GM23338 (cell line): ENCODE data around the gene PSAPL1. TPM values are rescaled to one million over a fixed set of nuclear protein-coding genes. Genes with fewer than 3 reads are reported as not detected.

Source experiments
- ATAC-seq: fragments of 200-7000 bp; cut with Tn5 transposase; 3 replicates; pipeline ENCODE4 v1.9.1; 2020
- DNase-seq: peaks from one replicate; pipeline ENCODE4 v3.0.0-alpha.2; 2015; ENCODE audit warnings: low spot score
- H2AFZ ChIP-seq: fragments of 200-600 bp; sonication (generic); 2 replicates; pipeline ENCODE4 v1.8.0; 2016; ENCODE audit warnings: antibody characterized with exemption, mild to moderate bottlenecking, moderate library complexity
- H3F3A ChIP-seq: fragments of 200-600 bp; sonication (generic); replicated peaks from 2 replicates; pipeline ENCODE4 v1.8.0; 2017; ENCODE audit warnings: antibody characterized with exemption, mixed run types, low read depth
- H3K27ac ChIP-seq: fragments of 200-600 bp; sonication (generic); 2 replicates; pipeline ENCODE4 v1.6.1; 2016; ENCODE audit warnings: low read depth
- H3K27me3 ChIP-seq: fragments of 200-600 bp; sonication (generic); 2 replicates; pipeline ENCODE4 v1.8.0; 2016; ENCODE audit warnings: mild to moderate bottlenecking, mixed run types, moderate library complexity; ENCODE audit not compliant: insufficient read depth
- H3K36me3 ChIP-seq: fragments of 200-600 bp; sonication (generic); 2 replicates; pipeline ENCODE4 v1.8.0; 2016; ENCODE audit warnings: mild to moderate bottlenecking; ENCODE audit not compliant: insufficient read depth
- H3K4me1 ChIP-seq: fragments of 200-600 bp; sonication (generic); 2 replicates; pipeline ENCODE4 v1.8.0; 2016; ENCODE audit warnings: mild to moderate bottlenecking, moderate library complexity; ENCODE audit not compliant: insufficient read depth
- H3K4me2 ChIP-seq: fragments of 200-600 bp; sonication (generic); 2 replicates; pipeline ENCODE4 v1.7.1; 2017; ENCODE audit warnings: mixed run types
- H3K4me3 ChIP-seq: fragments of 200-600 bp; sonication (generic); 2 replicates; pipeline ENCODE4 v1.6.1; 2016; ENCODE audit warnings: mixed run types
- H3K79me2 ChIP-seq: fragments of 200-600 bp; sonication (generic); replicated peaks from 2 replicates; pipeline ENCODE4 v1.8.0; 2017; ENCODE audit warnings: mild to moderate bottlenecking; ENCODE audit not compliant: insufficient read depth
- H3K9me2 ChIP-seq: fragments of 200-600 bp; sonication (generic); 2 replicates; pipeline ENCODE4 v1.8.0; 2017; ENCODE audit not compliant: insufficient read depth
- H4K20me1 ChIP-seq: fragments of 200-600 bp; sonication (generic); replicated peaks from 2 replicates; pipeline ENCODE4 v1.8.0; 2017; ENCODE audit warnings: mild to moderate bottlenecking; ENCODE audit not compliant: insufficient read depth
- H3K27ac Mint-ChIP-seq: 2 replicates; pipeline ENCODE4 v1.8.0; 2020; ENCODE audit warnings: inconsistent platforms, mild to moderate bottlenecking, moderate library complexity, mixed read lengths
- H3K27me3 Mint-ChIP-seq: 3 replicates; pipeline ENCODE4 v1.8.0; 2022; ENCODE audit warnings: low read depth, mild to moderate bottlenecking, moderate library complexity, mixed read lengths, inconsistent platforms; ENCODE audit not compliant: insufficient read depth, poor library complexity
- H3K36me3 Mint-ChIP-seq: 3 replicates; pipeline ENCODE4 v1.8.0; 2021; ENCODE audit warnings: low read depth, mild to moderate bottlenecking, inconsistent platforms, moderate library complexity, mixed read lengths
- H3K4me1 Mint-ChIP-seq: 3 replicates; pipeline ENCODE4 v1.8.0; 2020; ENCODE audit warnings: mild to moderate bottlenecking, inconsistent platforms, mixed read lengths
- H3K4me3 Mint-ChIP-seq: 3 replicates; pipeline ENCODE4 v1.8.0; 2021; ENCODE audit warnings: moderate library complexity, mild to moderate bottlenecking, inconsistent platforms, mixed read lengths
- H3K9me3 Mint-ChIP-seq: 3 replicates; pipeline ENCODE4 v1.8.0; 2020; ENCODE audit warnings: moderate library complexity, mild to moderate bottlenecking, inconsistent platforms, mixed read lengths
- CREB1 ChIP-seq: fragments of 250-450 bp; sonication (Bioruptor Pico); IDR thresholded peaks from 2 replicates; pipeline ENCODE4 v1.5.0; 2020; ENCODE audit warnings: low read depth, mild to moderate bottlenecking, moderate library complexity
- EZH2 ChIP-seq: fragments of 200-600 bp; sonication (generic); IDR thresholded peaks from one replicate; pipeline ENCODE4 v1.8.0; 2017; ENCODE audit warnings: antibody characterized with exemption, mild to moderate bottlenecking, low read depth; ENCODE audit not compliant: unreplicated experiment
- EZH2phosphoT487 ChIP-seq: fragments of 200-600 bp; sonication (generic); IDR thresholded peaks from one replicate; pipeline ENCODE4 v1.8.1; 2018; ENCODE audit warnings: antibody characterized with exemption; ENCODE audit not compliant: unreplicated experiment
- NANOG ChIP-seq: IDR thresholded peaks from 2 replicates; pipeline ENCODE4 v1.6.1; 2016; ENCODE audit warnings: antibody characterized with exemption, borderline replicate concordance
- STAT1 ChIP-seq: IDR thresholded peaks from one replicate; pipeline ENCODE4 v1.6.1; 2016; ENCODE audit warnings: antibody characterized with exemption; ENCODE audit not compliant: unreplicated experiment
- ZNF114 ChIP-seq: fragments of 250-450 bp; sonication (Bioruptor Pico); IDR thresholded peaks from 2 replicates; pipeline ENCODE4 v1.5.0; 2020; ENCODE audit warnings: mild to moderate bottlenecking, moderate library complexity
- ZNF331 ChIP-seq: fragments of 250-450 bp; sonication (Bioruptor Pico); IDR thresholded peaks from 2 replicates; pipeline ENCODE4 v1.5.0; 2020; ENCODE audit warnings: low read depth, mild to moderate bottlenecking, moderate library complexity
- ZNF462 ChIP-seq: fragments of 250-450 bp; sonication (Bioruptor Pico); IDR thresholded peaks from 2 replicates; pipeline ENCODE4 v1.5.0; 2020; ENCODE audit warnings: mild to moderate bottlenecking, moderate library complexity
- polyA plus RNA-seq: library from polyadenylated mRNA; unstranded; fragments of >200 nt; fragmentation: Nextera tagmentation; extraction: Ambion mirVana; gene quantifications from 2 replicates; pipeline ENCODE4 v1.2.1, GENCODE V29; 2016
- total RNA-seq: library from RNA; depleted of rRNA; stranded (reverse); fragments of >200 nt; shearing (Covaris generic); gene quantifications from 2 replicates; pipeline ENCODE4 v1.2.3, GENCODE V29; 2014
- TF ChIP-seq, protein P1 (sequence below): IDR thresholded peaks from one replicate; pipeline ENCODE4 v1.6.1; 2018; ENCODE audit warnings: antibody characterized with exemption; ENCODE audit not compliant: unreplicated experiment
- TF ChIP-seq, protein P2 (sequence below), 2 experiments: fragments of 200-600 bp in 1 of 2; sonication (generic) in 1 of 2; conservative IDR thresholded peaks; 2 replicates each; pipeline versions ENCODE4 v1.5.1 to v1.6.1; 2016 to 2017; ENCODE audit warnings: antibody characterized with exemption in 2 of 2, low read depth in 2 of 2, mild to moderate bottlenecking in 2 of 2, moderate library complexity in 1 of 2

The PSAPL1 gene
- total and polyA plus RNA-seq, 2 experiments from 2014 or later = not detected

DNA sequence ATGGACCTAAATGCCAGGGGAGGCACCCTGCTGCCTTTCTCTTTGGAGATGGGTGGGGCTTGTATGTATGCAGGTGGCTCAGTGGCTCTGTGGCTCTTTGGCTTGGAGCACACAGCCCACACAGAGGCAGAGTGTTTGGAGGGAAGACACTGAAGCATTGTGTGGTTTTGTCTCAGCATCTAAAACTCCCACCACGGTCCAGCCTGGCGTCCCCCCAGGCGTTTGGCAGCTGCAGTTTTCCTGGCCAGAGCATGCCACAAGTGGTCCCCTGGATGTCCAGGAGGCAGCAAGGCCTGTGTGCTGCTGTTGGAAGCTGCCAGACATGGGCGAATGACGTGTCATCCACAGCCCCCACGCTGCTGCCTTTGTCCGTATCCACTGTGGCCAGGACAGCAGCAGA is 32.2 kb upstream of the PSAPL1 start:
- H3K4me2 ChIP-seq = no peak overlapping the region
- no peak overlapping the region for H3K4me3 Mint-ChIP-seq
- H3K4me1 ChIP-seq = no peaks in the 10 kb centered on the region
- TF ChIP-seq, protein P1, sequence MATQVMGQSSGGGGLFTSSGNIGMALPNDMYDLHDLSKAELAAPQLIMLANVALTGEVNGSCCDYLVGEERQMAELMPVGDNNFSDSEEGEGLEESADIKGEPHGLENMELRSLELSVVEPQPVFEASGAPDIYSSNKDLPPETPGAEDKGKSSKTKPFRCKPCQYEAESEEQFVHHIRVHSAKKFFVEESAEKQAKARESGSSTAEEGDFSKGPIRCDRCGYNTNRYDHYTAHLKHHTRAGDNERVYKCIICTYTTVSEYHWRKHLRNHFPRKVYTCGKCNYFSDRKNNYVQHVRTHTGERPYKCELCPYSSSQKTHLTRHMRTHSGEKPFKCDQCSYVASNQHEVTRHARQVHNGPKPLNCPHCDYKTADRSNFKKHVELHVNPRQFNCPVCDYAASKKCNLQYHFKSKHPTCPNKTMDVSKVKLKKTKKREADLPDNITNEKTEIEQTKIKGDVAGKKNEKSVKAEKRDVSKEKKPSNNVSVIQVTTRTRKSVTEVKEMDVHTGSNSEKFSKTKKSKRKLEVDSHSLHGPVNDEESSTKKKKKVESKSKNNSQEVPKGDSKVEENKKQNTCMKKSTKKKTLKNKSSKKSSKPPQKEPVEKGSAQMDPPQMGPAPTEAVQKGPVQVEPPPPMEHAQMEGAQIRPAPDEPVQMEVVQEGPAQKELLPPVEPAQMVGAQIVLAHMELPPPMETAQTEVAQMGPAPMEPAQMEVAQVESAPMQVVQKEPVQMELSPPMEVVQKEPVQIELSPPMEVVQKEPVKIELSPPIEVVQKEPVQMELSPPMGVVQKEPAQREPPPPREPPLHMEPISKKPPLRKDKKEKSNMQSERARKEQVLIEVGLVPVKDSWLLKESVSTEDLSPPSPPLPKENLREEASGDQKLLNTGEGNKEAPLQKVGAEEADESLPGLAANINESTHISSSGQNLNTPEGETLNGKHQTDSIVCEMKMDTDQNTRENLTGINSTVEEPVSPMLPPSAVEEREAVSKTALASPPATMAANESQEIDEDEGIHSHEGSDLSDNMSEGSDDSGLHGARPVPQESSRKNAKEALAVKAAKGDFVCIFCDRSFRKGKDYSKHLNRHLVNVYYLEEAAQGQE = no peak
- TF ChIP-seq STAT1 (no peak), EZH2 (no peak), NANOG (no peak), ZNF331 (CRISPR knock-in tag) (no peak), ZNF462 (CRISPR knock-in tag) (no peak), ZNF114 (CRISPR knock-in tag) (no peak), CREB1 (CRISPR knock-in tag) (no peak), EZH2phosphoT487 (no peak)
- TF ChIP-seq, protein P2, sequence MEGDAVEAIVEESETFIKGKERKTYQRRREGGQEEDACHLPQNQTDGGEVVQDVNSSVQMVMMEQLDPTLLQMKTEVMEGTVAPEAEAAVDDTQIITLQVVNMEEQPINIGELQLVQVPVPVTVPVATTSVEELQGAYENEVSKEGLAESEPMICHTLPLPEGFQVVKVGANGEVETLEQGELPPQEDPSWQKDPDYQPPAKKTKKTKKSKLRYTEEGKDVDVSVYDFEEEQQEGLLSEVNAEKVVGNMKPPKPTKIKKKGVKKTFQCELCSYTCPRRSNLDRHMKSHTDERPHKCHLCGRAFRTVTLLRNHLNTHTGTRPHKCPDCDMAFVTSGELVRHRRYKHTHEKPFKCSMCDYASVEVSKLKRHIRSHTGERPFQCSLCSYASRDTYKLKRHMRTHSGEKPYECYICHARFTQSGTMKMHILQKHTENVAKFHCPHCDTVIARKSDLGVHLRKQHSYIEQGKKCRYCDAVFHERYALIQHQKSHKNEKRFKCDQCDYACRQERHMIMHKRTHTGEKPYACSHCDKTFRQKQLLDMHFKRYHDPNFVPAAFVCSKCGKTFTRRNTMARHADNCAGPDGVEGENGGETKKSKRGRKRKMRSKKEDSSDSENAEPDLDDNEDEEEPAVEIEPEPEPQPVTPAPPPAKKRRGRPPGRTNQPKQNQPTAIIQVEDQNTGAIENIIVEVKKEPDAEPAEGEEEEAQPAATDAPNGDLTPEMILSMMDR (conservative IDR thresholded peaks at IDR 0.05; ENCODE audit: low read depth in 2 of 2) = no peak
- ATAC-seq = no peak
- H3K36me3 Mint-ChIP-seq = no peaks in the 10 kb centered on the region
- peaks cover 8% of the 10 kb centered on the region for H3K27me3 Mint-ChIP-seq
- DNase-seq = no peak
- peaks cover 18% of the 10 kb centered on the region; the same call in 2 of the 3 replicates for H3K4me1 Mint-ChIP-seq
- no peaks in the 10 kb centered on the region for H3F3A ChIP-seq
- no peak overlapping the region for H3K27ac ChIP-seq
- no peaks in the 10 kb centered on the region for H4K20me1 ChIP-seq
- H3K27me3 ChIP-seq = no peaks in the 10 kb centered on the region
- H3K79me2 ChIP-seq = no peaks in the 10 kb centered on the region
- H2AFZ ChIP-seq = no peak overlapping the region
- H3K9me2 ChIP-seq = no peaks in the 10 kb centered on the region
- H3K4me3 ChIP-seq = no peak overlapping the region
- H3K27ac Mint-ChIP-seq = no peak overlapping the region
- peaks cover 4% of the 10 kb centered on the region; the same call in 2 of the 3 replicates for H3K9me3 Mint-ChIP-seq
- H3K36me3 ChIP-seq = no peaks in the 10 kb centered on the region
